ENCODE results near the gene ZNF343.

DNA sequence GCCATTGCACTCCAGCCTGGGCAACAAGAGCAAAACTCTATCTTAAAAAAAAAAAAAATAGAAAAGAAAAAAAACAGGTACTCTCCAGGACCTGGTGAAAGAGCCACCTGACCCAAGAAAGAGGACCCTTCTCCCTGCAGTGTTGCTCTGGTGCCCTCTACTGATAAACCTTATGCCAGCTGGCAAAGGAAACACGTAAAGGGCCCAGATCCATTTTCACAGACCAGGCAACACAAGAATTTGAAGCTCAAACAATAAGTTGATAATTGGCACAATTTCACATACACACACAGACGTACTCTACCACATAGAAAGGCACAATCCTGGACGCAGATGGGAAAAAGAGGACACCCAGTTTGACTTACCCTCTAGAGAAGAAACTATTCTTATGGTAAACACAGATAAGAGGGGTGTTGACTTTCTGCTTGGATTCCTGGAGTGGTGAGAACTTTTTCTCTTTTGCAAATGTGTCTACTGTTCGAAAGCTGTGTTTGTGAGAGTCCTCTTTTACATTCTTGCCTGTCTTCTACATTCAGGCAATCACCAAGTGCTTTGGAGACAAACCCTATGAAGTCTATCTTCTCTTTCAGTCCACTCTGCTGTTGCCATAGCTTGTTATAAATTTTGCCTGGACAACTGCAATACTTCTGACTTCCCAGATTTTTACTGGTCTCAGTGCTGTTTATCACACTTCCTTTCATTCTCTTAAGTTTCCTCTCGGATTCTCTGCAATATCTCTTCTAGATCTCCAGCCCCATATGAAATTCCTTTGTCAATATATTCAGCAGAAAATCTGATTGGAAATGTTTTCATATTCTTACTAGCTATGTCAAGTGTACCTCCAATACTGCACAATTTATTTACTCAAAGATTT lies 31.7 kb downstream of the ZNF343 start:
- TF ChIP-seq, protein P1, sequence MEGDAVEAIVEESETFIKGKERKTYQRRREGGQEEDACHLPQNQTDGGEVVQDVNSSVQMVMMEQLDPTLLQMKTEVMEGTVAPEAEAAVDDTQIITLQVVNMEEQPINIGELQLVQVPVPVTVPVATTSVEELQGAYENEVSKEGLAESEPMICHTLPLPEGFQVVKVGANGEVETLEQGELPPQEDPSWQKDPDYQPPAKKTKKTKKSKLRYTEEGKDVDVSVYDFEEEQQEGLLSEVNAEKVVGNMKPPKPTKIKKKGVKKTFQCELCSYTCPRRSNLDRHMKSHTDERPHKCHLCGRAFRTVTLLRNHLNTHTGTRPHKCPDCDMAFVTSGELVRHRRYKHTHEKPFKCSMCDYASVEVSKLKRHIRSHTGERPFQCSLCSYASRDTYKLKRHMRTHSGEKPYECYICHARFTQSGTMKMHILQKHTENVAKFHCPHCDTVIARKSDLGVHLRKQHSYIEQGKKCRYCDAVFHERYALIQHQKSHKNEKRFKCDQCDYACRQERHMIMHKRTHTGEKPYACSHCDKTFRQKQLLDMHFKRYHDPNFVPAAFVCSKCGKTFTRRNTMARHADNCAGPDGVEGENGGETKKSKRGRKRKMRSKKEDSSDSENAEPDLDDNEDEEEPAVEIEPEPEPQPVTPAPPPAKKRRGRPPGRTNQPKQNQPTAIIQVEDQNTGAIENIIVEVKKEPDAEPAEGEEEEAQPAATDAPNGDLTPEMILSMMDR (IDR thresholded peaks at IDR 0.05), result no peak
- TF ChIP-seq EZH2 (IDR thresholded peaks at IDR 0.05; ENCODE audit: borderline replicate concordance, insufficient read depth, low read depth, low read length, poor library complexity, severe bottlenecking), result no peak
